ENCODE data around the gene ACSM4. TPM values are rescaled to one million over a fixed set of nuclear protein-coding genes. Genes with fewer than 3 reads are reported as not detected.
"Not testable (repeated sequence)": the region's sequence is repeated elsewhere in the genome, so short reads cannot be mapped to it uniquely, and the experiment has no call there.

ACSM4 gene
- total and polyA plus RNA-seq, 10 donors: not detected

- Histone ChIP-seq H3K4me1 (no peaks in the 10 kb centered on the region), H3K9me3 (no peaks in the 10 kb centered on the region), H3K27ac (no peak overlapping the region), H3K36me3 (no peaks in the 10 kb centered on the region), H3K27me3 (replicated peaks in 1 of 7) (no peaks in the 10 kb centered on the region), H3K4me3 (no peak overlapping the region)
- no peak for DNase-seq
- intact Hi-C loops (cut with DNase I; ENCODE audit: low total_unique reads): no loop called here
- TF ChIP-seq POLR2A (IDR thresholded peaks at IDR 0.05): no peak
- 71 to 87% (median 78%) methylated on average over 5 of the region's 5 CpGs for WGBS, 5 donors
Measured at GRCh38 chr12:7269273-7269672, 34.6 kb upstream of the ACSM4 start.

GRCh38 chr12:7271893-7272514, 31.9 kb upstream of the ACSM4 start:
- Histone ChIP-seq H3K9me3 (no peaks in the 10 kb centered on the region), H3K36me3 (no peaks in the 10 kb centered on the region), H3K27me3 (replicated peaks in 1 of 7) (no peaks in the 10 kb centered on the region), H3K4me3 (no peak overlapping the region), H3K27ac (no peak overlapping the region), H3K4me1 (no peaks in the 10 kb centered on the region)
- DNase-seq: no peak
- 88 to 96% (median 90%) methylated on average over 5 of the region's 5 CpGs for WGBS, 5 donors
- intact Hi-C loops (cut with DNase I; ENCODE audit: low total_unique reads): no loop called here
- TF ChIP-seq POLR2A (IDR thresholded peaks at IDR 0.05) (no peak), POLR2AphosphoS5 (IDR thresholded peaks at IDR 0.05) (no peak), CTCF (IDR thresholded peaks at IDR 0.05 in 8 of 11, conservative IDR thresholded peaks at IDR 0.05 in 3 of 11) (no peak)

DNA sequence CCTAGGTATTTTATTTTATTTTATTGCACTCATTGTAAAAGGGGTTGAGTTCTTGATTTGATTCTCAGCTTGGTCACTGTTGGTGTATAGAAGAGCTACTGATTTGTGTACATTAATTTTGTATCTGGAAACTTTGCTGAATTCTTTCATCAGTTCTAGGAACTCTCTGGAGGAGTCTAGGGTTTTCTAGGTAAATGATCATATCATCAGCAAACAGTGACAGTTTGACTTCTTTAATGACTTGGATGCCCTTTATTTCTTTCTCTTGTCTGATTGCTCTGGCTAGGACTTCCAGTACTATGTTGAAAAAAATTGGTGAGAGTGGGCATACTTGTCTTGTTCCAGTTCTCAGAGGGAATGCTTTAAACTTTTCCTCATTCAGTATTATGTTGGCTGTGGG, 28.4 kb upstream of the ACSM4 start:
- peaks cover 0 to 14% (median 3%) of the 10 kb centered on the region in 8 donors for H3K9me3 ChIP-seq
- H3K36me3 ChIP-seq; H3K27me3 ChIP-seq (replicated peaks in 1 of 7); H3K4me1 ChIP-seq; DNase-seq; intact Hi-C loops (cut with DNase I; ENCODE audit: low total_unique reads); H3K4me3 ChIP-seq; H3K27ac ChIP-seq: not testable (repeated sequence)

DNA sequence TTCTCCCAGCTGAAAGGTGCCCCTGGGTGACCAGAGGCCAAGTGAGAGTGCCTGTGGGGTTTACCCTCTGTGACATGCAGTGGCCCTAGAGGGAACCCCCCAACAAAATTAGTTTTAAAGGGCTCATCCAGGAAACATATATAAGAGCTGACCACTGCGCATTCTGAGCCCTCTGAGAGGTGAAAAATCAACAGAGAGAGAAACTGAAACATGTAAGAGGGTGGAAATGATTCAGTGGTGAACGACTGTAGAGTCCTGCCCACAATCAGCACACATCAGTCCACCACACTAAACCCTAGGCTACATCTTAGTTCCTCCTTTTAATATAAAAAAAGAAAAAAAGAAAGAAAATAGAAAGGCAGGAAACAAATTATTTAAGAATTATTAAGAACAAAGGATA, 21.0 kb upstream of the ACSM4 start:
- no peak for DNase-seq
- no peaks in the 10 kb centered on the region for H3K4me1 ChIP-seq
- peaks cover 0 to 32% (median 0%) of the 10 kb centered on the region in 7 donors for H3K27me3 ChIP-seq (replicated peaks in 1 of 7)
- TF ChIP-seq POLR2A (IDR thresholded peaks at IDR 0.05) (no peak), CTCF (IDR thresholded peaks at IDR 0.05 in 8 of 11, conservative IDR thresholded peaks at IDR 0.05 in 3 of 11) (no peak), POLR2AphosphoS5 (IDR thresholded peaks at IDR 0.05) (no peak)
- no peak overlapping the region for H3K4me3 ChIP-seq
- no peaks in the 10 kb centered on the region for H3K36me3 ChIP-seq
- H3K9me3 ChIP-seq: peaks cover 0 to 34% (median 15%) of the 10 kb centered on the region in 8 donors
- intact Hi-C loops (cut with DNase I; ENCODE audit: low total_unique reads): no loop called here
- no peak overlapping the region for H3K27ac ChIP-seq
- WGBS, 5 donors: 47 to 65% (median 53%) methylated on average over 2 of the region's 2 CpGs

- intact Hi-C loops (cut with DNase I; ENCODE audit: low total_unique reads): no loop called here
- Histone ChIP-seq H3K4me1 (no peaks in the 10 kb centered on the region), H3K4me3 (no peak overlapping the region), H3K27me3 (replicated peaks in 1 of 7) (no peaks in the 10 kb centered on the region), H3K9me3 (peaks cover 0 to 65% (median 32%) of the 10 kb centered on the region in 8 donors), H3K36me3 (no peaks in the 10 kb centered on the region), H3K27ac (no peak overlapping the region)
- TF ChIP-seq POLR2A (IDR thresholded peaks at IDR 0.05): no peak
- no peak for TF ChIP-seq CTCF (IDR thresholded peaks at IDR 0.05 in 8 of 11, conservative IDR thresholded peaks at IDR 0.05 in 3 of 11)
- TF ChIP-seq POLR2AphosphoS5 (IDR thresholded peaks at IDR 0.05): no peak
- DNase-seq: no peak
- 65 to 82% (median 65%) methylated on average over 2 of the region's 2 CpGs for WGBS, 5 donors
Measured at GRCh38 chr12:7289743-7290142, 14.1 kb upstream of the ACSM4 start.

- H3K36me3 ChIP-seq; H3K4me1 ChIP-seq; H3K27ac ChIP-seq; intact Hi-C loops (cut with DNase I; ENCODE audit: low total_unique reads); H3K4me3 ChIP-seq; H3K27me3 ChIP-seq (replicated peaks in 1 of 7); DNase-seq: not testable (repeated sequence)
- 24 to 46% (median 38%) methylated on average over 1 of the region's 1 CpG for WGBS, 5 donors
- H3K9me3 ChIP-seq: peaks cover 0 to 57% (median 31%) of the 10 kb centered on the region in 8 donors
Measured at GRCh38 chr12:7290588-7290987, 13.3 kb upstream of the ACSM4 start.

Measured in spleen (tissue), 11 donors.